Measurements from ENCODE around the gene TMEM256.

The TMEM256 gene

DNA sequence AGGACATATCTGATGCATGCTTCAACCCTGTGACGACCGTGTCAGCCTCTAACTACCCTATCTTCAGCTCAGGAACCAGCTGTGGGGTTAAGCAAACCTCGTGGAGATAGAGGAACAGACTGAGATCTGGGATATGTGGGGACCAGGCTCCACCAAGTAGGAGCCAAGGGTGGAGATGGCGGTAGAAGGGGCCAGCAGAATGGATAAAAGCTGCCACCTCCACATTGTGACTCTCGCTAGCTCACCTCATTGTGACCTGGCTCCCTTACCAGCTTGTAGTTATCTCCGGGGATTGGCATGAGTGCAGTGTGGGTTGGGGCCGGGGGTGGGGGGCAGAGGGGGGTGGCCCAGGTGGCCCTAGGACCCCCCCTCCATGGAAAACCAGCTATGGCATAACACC, 21.4 kb upstream of the TMEM256 start, which contains the start of gene SPEM2:
SPEM2 (plus strand) TSS at position 301 of the 400 bp plus-strand sequence; CDS start at position 374, 73 bp downstream.
- in situ Hi-C loops (cut with HindIII; ENCODE audit: low sequenced_read_pairs) = no loop called here
- H3K4me3 ChIP-seq (ENCODE audit: low read depth, low read length) = no peak within 1 kb of the TSS
- DNase-seq (ENCODE audit: low read depth, low spot score) = no peak
- TF ChIP-seq, protein P1, sequence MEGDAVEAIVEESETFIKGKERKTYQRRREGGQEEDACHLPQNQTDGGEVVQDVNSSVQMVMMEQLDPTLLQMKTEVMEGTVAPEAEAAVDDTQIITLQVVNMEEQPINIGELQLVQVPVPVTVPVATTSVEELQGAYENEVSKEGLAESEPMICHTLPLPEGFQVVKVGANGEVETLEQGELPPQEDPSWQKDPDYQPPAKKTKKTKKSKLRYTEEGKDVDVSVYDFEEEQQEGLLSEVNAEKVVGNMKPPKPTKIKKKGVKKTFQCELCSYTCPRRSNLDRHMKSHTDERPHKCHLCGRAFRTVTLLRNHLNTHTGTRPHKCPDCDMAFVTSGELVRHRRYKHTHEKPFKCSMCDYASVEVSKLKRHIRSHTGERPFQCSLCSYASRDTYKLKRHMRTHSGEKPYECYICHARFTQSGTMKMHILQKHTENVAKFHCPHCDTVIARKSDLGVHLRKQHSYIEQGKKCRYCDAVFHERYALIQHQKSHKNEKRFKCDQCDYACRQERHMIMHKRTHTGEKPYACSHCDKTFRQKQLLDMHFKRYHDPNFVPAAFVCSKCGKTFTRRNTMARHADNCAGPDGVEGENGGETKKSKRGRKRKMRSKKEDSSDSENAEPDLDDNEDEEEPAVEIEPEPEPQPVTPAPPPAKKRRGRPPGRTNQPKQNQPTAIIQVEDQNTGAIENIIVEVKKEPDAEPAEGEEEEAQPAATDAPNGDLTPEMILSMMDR (IDR thresholded peaks at IDR 0.05; ENCODE audit: low read depth, low read length) = no peak

DNA sequence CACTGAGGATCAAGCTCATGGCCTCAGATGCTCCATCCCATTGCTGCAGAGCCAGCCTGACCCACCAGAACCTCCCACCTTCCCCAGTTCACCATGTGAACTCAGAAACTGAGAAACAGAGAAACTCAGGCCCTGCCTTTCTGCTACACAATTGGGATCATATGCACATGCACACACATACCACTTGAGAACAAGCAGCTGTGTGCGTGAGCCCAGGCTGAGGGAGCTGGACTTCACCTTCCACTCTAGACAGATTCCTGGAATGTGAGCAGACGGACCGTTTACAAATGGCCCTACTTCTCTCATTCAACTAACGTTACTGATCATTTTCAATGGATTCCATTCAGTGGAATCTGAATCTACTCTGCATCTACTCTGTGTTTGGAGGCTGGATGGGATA, 19.8 kb upstream of the TMEM256 start:
- no peak for DNase-seq (ENCODE audit: low read depth, low spot score)
- in situ Hi-C loops (cut with HindIII; ENCODE audit: low sequenced_read_pairs) = no loop called here
- H3K4me3 ChIP-seq (ENCODE audit: low read depth, low read length) = no peak overlapping the region
- TF ChIP-seq, protein P1 (IDR thresholded peaks at IDR 0.05; ENCODE audit: low read depth, low read length) = no peak

DNA sequence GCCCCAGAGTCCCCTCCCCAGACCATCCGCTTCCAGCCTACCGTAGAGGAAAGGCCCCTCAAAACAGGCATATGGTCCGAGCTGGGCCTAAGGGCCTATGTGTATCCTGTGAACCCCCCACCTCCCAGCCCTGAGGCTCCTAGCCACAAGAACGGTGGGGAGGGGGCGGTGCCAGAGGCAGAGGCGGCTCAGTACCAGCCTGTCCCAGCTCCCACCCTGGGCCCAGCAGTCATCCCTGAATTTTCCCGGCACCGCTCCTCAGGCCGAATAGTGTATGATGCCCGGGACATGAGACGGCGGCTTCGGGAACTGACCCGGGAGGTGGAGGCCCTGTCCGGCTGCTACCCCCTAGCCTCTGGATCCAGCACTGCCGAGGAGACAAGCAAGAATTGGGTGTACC, 17.3 kb upstream of the TMEM256 start:
- in situ Hi-C loops (cut with HindIII; ENCODE audit: low sequenced_read_pairs) = no loop called here
- no peak overlapping the region for H3K4me3 ChIP-seq (ENCODE audit: low read depth, low read length)
- TF ChIP-seq, protein P1 (IDR thresholded peaks at IDR 0.05; ENCODE audit: low read depth, low read length) = no peak
- DNase-seq (ENCODE audit: low read depth, low spot score) = no peak

DNA sequence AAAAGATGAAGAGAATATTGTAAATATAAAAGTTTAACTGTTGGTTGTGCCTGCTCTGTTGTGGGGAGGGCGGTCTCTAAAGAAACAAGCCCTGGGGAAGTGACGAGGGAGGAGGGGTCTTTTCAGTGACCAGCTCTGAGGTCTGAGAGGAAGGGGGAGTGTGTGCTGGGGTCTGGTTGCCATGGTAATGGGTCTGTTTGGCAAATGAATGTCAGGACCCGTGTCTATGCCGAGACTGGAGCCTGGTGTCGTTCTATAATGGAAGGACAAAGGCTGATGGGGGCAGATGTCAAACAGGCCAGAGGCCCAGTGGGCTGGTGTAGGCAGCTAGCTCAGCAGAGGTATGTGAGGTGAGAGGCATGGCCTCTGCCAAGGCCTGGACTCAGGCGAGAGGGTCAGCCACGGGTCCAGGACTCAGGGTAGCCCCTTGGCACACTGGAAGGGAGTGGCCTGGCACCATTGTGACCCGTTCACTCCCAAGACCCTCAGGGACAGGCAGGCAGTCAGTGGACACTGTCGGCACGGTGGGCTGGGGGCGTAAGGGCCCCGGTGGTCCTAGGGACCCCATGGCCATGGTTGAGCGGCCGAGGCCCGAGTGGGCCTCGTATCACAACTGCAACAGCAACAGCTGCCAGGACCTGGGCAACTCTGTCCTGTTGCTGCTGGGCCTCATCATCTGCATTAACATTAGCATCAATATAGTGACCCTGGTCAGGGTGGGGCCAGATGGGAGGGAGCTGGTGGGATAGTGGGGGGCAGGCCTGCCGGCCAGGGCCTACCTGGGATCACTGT, 16.1 kb upstream of the TMEM256 start, which contains the start of gene SPEM1:
SPEM1 (plus strand) TSS at position 506 of the 792 bp plus-strand sequence; CDS start at position 567, 61 bp downstream.
- H3K4me3 ChIP-seq (ENCODE audit: low read depth, low read length) = no peak within 1 kb of the TSS
- TF ChIP-seq, protein P1 (IDR thresholded peaks at IDR 0.05; ENCODE audit: low read depth, low read length) = no peak
- in situ Hi-C loops (cut with HindIII; ENCODE audit: low sequenced_read_pairs) = no loop called here
- DNase-seq (ENCODE audit: low read depth, low spot score) = no peak

DNA sequence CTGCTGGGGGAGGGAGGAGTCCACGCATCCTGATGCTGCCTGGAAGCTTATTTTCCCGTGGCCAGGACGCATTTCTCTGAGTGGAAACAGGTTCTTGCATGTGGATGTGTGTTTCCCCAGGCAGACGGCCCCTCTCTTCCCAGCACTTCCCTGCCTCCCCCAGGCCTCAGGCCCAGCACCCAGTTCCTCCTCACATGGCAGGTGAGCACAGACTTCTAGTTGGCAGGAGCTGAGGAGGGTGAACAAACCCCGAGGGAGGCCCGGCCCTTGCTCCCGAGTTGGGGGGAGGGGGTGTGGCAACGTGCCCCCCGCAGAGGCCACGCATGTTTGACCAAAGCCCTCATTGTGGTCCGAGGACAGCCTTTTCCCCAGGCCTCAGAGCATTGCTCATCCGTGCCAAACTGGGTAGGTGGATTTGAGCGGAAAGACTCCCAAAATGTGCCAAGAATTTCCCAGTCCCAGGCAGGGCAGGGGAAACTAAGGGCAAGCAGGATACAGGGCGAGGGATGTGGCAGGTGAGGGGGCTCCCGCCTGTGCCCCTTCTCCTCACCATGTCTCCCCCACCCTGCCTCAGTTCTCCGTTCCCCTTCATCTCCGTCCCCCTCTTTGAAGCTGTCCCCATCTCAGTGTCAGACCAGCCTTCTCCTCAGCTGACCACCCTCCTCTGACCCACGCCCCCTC, 14.7 kb upstream of the TMEM256 start:
- in situ Hi-C loops (cut with HindIII; ENCODE audit: low sequenced_read_pairs) = no loop called here
- TF ChIP-seq, protein P1 (IDR thresholded peaks at IDR 0.05; ENCODE audit: low read depth, low read length) = no peak
- DNase-seq (ENCODE audit: low read depth, low spot score) = no peak
- H3K4me3 ChIP-seq (ENCODE audit: low read depth, low read length) = no peak overlapping the region

DNA sequence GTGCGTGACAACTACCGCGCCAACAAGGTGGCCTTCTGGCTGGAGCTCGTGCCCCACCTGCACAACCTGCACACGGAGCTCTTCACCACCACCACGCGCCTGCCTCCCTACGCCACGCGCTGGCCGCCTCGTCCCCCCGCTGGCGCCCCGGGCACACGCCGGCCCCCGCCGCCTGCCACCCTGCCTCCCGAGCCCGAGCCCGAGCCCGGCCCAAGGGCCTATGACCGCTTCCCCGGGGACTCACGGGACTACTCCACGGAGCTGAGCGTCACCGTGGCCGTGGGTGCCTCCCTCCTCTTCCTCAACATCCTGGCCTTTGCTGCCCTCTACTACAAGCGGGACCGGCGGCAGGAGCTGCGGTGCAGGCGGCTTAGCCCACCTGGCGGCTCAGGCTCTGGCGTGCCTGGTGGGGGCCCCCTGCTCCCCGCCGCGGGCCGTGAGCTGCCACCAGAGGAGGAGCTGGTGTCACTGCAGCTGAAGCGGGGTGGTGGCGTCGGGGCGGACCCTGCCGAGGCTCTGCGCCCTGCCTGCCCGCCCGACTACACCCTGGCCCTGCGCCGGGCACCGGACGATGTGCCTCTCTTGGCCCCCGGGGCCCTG, 13.3 kb upstream of the TMEM256 start:
- in situ Hi-C loops (cut with HindIII; ENCODE audit: low sequenced_read_pairs) = no loop called here
- TF ChIP-seq, protein P1 (IDR thresholded peaks at IDR 0.05; ENCODE audit: low read depth, low read length) = no peak
- no peak for DNase-seq (ENCODE audit: low read depth, low spot score)
- H3K4me3 ChIP-seq (ENCODE audit: low read depth, low read length) = no peak overlapping the region

Measured in astrocyte of the spinal cord (primary cell).